MM.1S (cell line): ENCODE data around the gene SLC11A1.

ENCODE experiments used
- DNase-seq: peaks from one replicate; pipeline ENCODE4 v3.0.0-alpha.2; 2015
- H2AFZ ChIP-seq: fragments of 300-600 bp; sonication (generic); 2 replicates; pipeline ENCODE4 v1.6.0; 2016; ENCODE audit warnings: antibody characterized with exemption, low read length
- H3F3A ChIP-seq: fragments of 300-600 bp; sonication (generic); 2 replicates; pipeline ENCODE4 v1.6.1; 2016; ENCODE audit warnings: mild to moderate bottlenecking, antibody characterized with exemption, low read length, moderate library complexity, mixed read lengths; ENCODE audit not compliant: insufficient read depth
- H3K27ac ChIP-seq: fragments of 300-600 bp; sonication (generic); 2 replicates; pipeline ENCODE4 v1.5.1; 2016; ENCODE audit warnings: mild to moderate bottlenecking, low read length
- H3K27me3 ChIP-seq: fragments of 300-600 bp; sonication (generic); replicated peaks from 2 replicates; pipeline ENCODE4 v1.6.0; 2016; ENCODE audit warnings: low read length; ENCODE audit not compliant: insufficient read depth
- H3K36me3 ChIP-seq: fragments of 300-600 bp; sonication (generic); replicated peaks from 2 replicates; pipeline ENCODE4 v1.6.1; 2016; ENCODE audit warnings: mild to moderate bottlenecking, low read length, mixed read lengths; ENCODE audit not compliant: insufficient read depth
- H3K4me1 ChIP-seq: fragments of 300-600 bp; sonication (generic); 2 replicates; pipeline ENCODE4 v1.6.1; 2016; ENCODE audit warnings: low read length, mixed read lengths
- H3K4me2 ChIP-seq: fragments of 300-600 bp; sonication (generic); 2 replicates; pipeline ENCODE4 v1.6.0; 2016; ENCODE audit warnings: low read depth, low read length
- H3K4me3 ChIP-seq: fragments of 300-600 bp; sonication (generic); 2 replicates; pipeline ENCODE4 v1.5.1; 2016; ENCODE audit warnings: low read length, mixed read lengths
- H3K79me2 ChIP-seq: fragments of 300-600 bp; sonication (generic); 2 replicates; pipeline ENCODE4 v1.6.1; 2016; ENCODE audit warnings: mixed run types, low read length, mixed read lengths
- H3K9ac ChIP-seq: fragments of 300-600 bp; sonication (generic); 2 replicates; pipeline ENCODE4 v1.6.1; 2016; ENCODE audit warnings: low read length, mixed read lengths
- H3K9me2 ChIP-seq: fragments of 300-600 bp; sonication (generic); replicated peaks from 2 replicates; pipeline ENCODE4 v1.6.1; 2016; ENCODE audit warnings: mild to moderate bottlenecking, low read length, mixed read lengths; ENCODE audit not compliant: insufficient read depth
- H3K9me3 ChIP-seq: fragments of 300-600 bp; sonication (generic); replicated peaks from 2 replicates; pipeline ENCODE4 v1.6.1; 2016; ENCODE audit warnings: mild to moderate bottlenecking, low read length, mixed read lengths; ENCODE audit not compliant: insufficient read depth
- H4K20me1 ChIP-seq: fragments of 300-600 bp; sonication (generic); 2 replicates; pipeline ENCODE4 v1.6.1; 2016; ENCODE audit warnings: mild to moderate bottlenecking, low read length, moderate library complexity, mixed read lengths; ENCODE audit not compliant: insufficient read depth
- EZH2 ChIP-seq: fragments of 300-600 bp; sonication (generic); optimal IDR thresholded peaks from 2 replicates; pipeline ENCODE3; 2017; ENCODE audit warnings: low read depth, mild to moderate bottlenecking, antibody characterized with exemption, low read length, mixed read lengths
- EZH2phosphoT487 ChIP-seq: fragments of 300-600 bp; sonication (generic); IDR thresholded peaks from 2 replicates; pipeline ENCODE4 v1.6.1; 2018; ENCODE audit warnings: antibody characterized with exemption, low read length
- TF ChIP-seq, protein P1 (sequence below): fragments of 300-600 bp; sonication (generic); IDR thresholded peaks from 2 replicates; pipeline ENCODE4 v1.5.1; 2016; ENCODE audit warnings: antibody characterized with exemption, low read length, mixed read lengths

The SLC11A1 gene

DNA sequence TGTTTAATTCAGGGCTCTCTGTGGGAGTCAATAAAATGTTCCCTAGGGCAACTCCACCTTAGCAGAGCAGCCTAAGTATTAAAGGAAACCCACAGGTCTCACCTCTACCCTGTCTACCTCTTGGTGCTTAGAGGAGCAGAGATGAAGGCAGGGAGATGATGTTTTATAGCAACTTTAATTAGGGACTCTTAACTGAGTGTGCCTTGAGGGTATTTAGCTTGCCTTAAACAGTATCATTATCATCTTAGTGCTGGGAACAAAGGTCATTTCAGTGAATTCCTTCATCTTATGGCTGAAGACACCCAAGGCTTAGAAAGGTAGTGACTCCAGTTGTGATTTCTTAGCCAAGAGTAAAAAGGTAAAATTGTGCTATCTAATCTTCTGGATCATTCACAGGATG is 63.5 kb downstream of the SLC11A1 start:
- no peak overlapping the region for H3K27ac ChIP-seq
- no peaks in the 10 kb centered on the region for H3F3A ChIP-seq
- H3K9ac ChIP-seq, result no peak overlapping the region
- TF ChIP-seq EZH2phosphoT487, result no peak
- TF ChIP-seq, protein P1, sequence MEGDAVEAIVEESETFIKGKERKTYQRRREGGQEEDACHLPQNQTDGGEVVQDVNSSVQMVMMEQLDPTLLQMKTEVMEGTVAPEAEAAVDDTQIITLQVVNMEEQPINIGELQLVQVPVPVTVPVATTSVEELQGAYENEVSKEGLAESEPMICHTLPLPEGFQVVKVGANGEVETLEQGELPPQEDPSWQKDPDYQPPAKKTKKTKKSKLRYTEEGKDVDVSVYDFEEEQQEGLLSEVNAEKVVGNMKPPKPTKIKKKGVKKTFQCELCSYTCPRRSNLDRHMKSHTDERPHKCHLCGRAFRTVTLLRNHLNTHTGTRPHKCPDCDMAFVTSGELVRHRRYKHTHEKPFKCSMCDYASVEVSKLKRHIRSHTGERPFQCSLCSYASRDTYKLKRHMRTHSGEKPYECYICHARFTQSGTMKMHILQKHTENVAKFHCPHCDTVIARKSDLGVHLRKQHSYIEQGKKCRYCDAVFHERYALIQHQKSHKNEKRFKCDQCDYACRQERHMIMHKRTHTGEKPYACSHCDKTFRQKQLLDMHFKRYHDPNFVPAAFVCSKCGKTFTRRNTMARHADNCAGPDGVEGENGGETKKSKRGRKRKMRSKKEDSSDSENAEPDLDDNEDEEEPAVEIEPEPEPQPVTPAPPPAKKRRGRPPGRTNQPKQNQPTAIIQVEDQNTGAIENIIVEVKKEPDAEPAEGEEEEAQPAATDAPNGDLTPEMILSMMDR, result no peak
- no peak for TF ChIP-seq EZH2
- no peaks in the 10 kb centered on the region for H3K36me3 ChIP-seq
- no peaks in the 10 kb centered on the region for H3K27me3 ChIP-seq
- no peaks in the 10 kb centered on the region for H3K9me3 ChIP-seq
- H4K20me1 ChIP-seq, result no peaks in the 10 kb centered on the region
- no peak overlapping the region for H3K4me3 ChIP-seq
- DNase-seq, result no peak
- no peaks in the 10 kb centered on the region for H3K79me2 ChIP-seq
- no peak overlapping the region for H3K4me2 ChIP-seq
- H3K9me2 ChIP-seq, result no peaks in the 10 kb centered on the region
- H3K4me1 ChIP-seq, result no peaks in the 10 kb centered on the region
- H2AFZ ChIP-seq, result no peak overlapping the region
